Fibroblast of pulmonary artery (primary cell): ENCODE measurements around the gene PRM1.
A peak's percentile ranks its signal among the peaks of the same experiment; 100 is the strongest.

Experiments used
- DNase-seq: peaks from one replicate; pipeline ENCODE4 v3.0.0-alpha.2; 2010; ENCODE audit warnings: low read depth
- H3K4me3 ChIP-seq: replicated peaks from 2 replicates; pipeline ENCODE4 v1.5.1; 2011; ENCODE audit warnings: low read depth, mild to moderate bottlenecking, control low read depth, low read length, moderate library complexity
- CTCF ChIP-seq: IDR thresholded peaks from 2 replicates; pipeline ENCODE4 v1.5.1; 2011; ENCODE audit warnings: mild to moderate bottlenecking, control low read depth, low read length, inconsistent platforms; ENCODE audit errors: missing control alignments

The PRM1 gene

GRCh38 chr16:11236461-11237254, 44.5 kb downstream of the PRM1 start:
- TF ChIP-seq CTCF: no peak
- H3K4me3 ChIP-seq: no peak overlapping the region
- DNase-seq: peak; percentile 50

GRCh38 chr16:11235703-11235991, 45.5 kb downstream of the PRM1 start:
- DNase-seq: no peak
- TF ChIP-seq CTCF: no peak
- no peak overlapping the region for H3K4me3 ChIP-seq

- DNase-seq: no peak
- no peak for TF ChIP-seq CTCF
- H3K4me3 ChIP-seq: no peak overlapping the region
These were observed 46.0 kb downstream of the PRM1 start for GRCh38 chr16:11234884-11235702.

- TF ChIP-seq CTCF: no peak
- no peak for DNase-seq
- H3K4me3 ChIP-seq: no peak overlapping the region
These were observed 47.3 kb downstream of the PRM1 start for GRCh38 chr16:11233727-11234376.

- no peak for DNase-seq
- no peak overlapping the region for H3K4me3 ChIP-seq
- TF ChIP-seq CTCF: no peak
These were observed 48.0 kb downstream of the PRM1 start for GRCh38 chr16:11232852-11233726.

- H3K4me3 ChIP-seq: no peak overlapping the region
- DNase-seq: no peak
- TF ChIP-seq CTCF: no peak
These were observed 48.8 kb downstream of the PRM1 start for GRCh38 chr16:11232302-11232851.
